Occipital lobe (tissue), 2 donors: ENCODE data around the gene TAF1C. TPM values are rescaled to one million over a fixed set of nuclear protein-coding genes. Genes with fewer than 3 reads are reported as not detected.

Source experiments
- DNase-seq: peaks from one replicate; lab custom pipeline; 2025; lab: John Stamatoyannopoulos, UW
- total RNA-seq: library from RNA; depleted of rRNA; stranded (reverse); fragments of >200 nt; gene quantifications from one replicate; pipeline ENCODE4 v1.2.3, GENCODE V29; 2014

TAF1C gene
- total RNA-seq, 1 donor from 2014 or later: 14.3 TPM

GRCh38 chr16:84132527-84133285, 54.2 kb downstream of the TAF1C start:
- DNase-seq: no peak

GRCh38 chr16:84131117-84131516, 55.7 kb downstream of the TAF1C start:
- DNase-seq: no peak

Other genes with a start within 250 kb of the TAF1C start
- gene OSGIN1, start 233.8 kb downstream of the TAF1C start, total RNA-seq: 0.31 TPM
- 1.9 TPM for gene NECAB2, start 218.8 kb downstream of the TAF1C start, total RNA-seq
- gene SLC38A8, start 144.3 kb downstream of the TAF1C start, total RNA-seq: not detected
- gene MBTPS1, start 70.1 kb downstream of the TAF1C start, total RNA-seq: 78.1 TPM
- gene HSDL1, start 41.9 kb downstream of the TAF1C start, total RNA-seq: 165 TPM
- gene DNAAF1, start 41.7 kb downstream of the TAF1C start, total RNA-seq: 0.62 TPM
- not detected for gene ADAD2, start 4.1 kb upstream of the TAF1C start, total RNA-seq
- not detected for gene KCNG4, start 53.0 kb upstream of the TAF1C start, total RNA-seq
- 0.62 TPM for gene WFDC1, start 107.8 kb upstream of the TAF1C start, total RNA-seq
- gene ATP2C2, start 181.5 kb upstream of the TAF1C start, total RNA-seq: 7.0 TPM